GM18508 (cell line): ENCODE results near the gene PSD.
"Not testable (repeated sequence)": the region's sequence is repeated elsewhere in the genome, so short reads cannot be mapped to it uniquely, and the experiment has no call there.

Source experiments
- ATAC-seq: cut with Tn5 transposase; IDR thresholded peaks from one replicate; pipeline ENCODE4 v1.9.1; 2021; ENCODE audit warnings: moderate number of reproducible peaks; ENCODE audit not compliant: insufficient read depth, unreplicated experiment

PSD gene

DNA sequence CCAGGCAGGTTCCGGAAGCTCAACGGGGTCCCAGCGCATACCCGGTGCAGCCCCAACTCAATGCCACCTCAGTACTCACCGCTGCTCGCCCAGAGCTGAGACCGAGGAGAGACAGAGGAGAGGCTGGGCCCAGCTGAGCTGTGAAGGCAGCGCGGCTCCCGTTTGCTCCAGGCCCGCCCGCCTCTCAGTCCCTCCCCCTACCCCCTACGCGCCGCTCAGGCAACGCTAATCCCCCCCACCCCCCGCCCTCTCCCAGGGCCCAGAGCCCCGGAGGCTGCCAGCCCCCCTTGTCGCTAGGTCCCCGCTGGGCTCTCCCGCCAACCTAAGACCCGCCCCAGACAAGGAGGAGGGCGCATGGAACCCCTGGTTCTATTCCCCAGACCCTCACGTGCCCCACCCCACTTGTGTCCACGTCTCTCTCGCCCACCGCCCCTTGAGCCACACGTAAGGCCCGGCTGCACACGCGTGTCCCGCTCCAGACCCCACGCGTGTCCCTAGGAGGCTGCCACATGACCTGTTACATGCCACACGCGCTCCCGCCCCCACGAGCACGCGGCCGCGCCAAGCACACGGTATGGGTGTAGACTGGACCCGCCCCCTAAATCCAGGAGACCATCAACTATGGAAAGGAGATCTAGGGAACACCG, at the start of gene PSD:
TSS of gene PSD (minus strand) at position 164 of the 647 bp plus-strand sequence. CDS start 1,747 bp downstream, outside the sequence.
- ATAC-seq = no peak

DNA sequence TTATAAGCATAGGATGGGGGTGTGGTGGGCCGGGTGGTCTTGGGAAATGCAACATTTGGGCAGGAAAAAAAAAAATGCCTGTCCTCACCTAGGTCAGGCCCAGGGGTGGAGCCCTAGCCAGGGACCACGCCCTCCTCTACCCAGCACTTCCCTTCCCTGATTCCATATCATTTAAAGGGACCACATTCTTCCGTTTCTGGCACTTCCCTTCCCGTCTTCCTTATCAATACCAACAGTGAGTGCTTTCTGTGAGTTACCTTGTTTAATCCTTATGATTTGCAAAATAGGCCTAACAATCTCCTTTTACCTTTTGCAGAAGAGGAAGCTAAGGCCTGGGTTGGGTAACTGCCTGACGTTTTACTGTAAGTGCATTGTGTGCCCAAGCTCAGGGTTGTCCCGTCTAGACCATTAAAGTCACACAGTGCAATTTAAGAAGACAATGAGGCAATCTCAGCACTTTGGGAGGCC, 49.4 kb upstream of the PSD start:
- ATAC-seq = no peak

DNA sequence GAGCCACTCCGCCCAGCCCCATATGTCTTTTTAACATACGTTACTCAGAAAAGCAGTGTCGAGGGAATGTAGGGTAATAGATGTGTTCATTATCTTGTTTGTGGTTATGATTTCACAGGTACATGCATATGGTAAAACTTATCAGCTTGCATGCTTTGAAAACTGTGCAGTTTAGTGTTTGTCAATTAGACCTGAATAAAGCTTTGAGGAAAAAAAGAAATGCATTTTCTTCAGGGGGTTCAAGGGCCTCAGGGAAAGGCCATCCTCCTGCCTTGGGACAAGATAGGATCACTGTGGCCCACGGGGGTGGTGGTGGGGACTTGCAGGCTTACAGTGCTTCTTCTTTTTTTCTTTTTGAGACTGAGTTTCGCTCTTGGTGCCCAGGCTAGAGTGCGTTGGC, 48.7 kb upstream of the PSD start:
- ATAC-seq = no peak

DNA sequence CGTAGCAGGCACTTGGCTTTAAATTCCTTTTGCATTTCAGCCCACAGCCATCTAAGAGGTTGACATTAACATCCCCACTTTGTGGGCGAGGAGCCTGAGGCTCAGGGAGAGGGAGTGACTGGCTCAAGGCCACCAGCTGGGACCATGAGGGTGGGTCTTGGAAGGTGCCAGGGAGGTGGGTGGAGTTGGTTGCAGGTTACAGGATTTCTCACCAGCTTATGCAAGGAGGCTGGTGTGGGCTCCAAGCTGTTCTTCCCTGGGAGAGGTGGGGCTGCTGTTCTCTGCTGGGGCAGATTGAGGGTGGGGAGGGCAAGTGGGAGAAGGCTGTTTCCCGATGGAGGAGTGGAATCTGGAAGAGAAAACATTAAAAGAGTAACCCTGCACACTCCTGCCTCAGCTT, 46.9 kb upstream of the PSD start:
- ATAC-seq = no peak

DNA sequence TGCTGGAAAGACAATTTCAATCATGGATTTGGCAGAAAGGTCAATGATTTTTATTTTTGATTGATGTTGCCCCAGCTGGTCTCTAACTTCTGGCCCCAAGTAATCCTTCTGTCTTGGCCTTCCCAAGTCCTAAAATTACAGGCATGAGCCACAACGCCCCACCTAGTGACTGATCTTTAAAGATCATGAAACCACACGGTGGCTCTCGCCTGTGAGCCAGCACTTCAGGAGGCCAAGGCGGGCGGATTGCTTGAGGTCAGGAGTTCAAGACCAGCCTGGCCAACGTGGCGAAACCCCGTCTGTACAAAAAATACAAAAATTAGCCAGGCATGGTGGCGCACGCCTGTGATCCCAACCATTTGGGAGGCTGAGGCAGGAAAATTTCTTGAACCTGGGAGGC, 45.4 kb upstream of the PSD start:
- ATAC-seq = no peak

DNA sequence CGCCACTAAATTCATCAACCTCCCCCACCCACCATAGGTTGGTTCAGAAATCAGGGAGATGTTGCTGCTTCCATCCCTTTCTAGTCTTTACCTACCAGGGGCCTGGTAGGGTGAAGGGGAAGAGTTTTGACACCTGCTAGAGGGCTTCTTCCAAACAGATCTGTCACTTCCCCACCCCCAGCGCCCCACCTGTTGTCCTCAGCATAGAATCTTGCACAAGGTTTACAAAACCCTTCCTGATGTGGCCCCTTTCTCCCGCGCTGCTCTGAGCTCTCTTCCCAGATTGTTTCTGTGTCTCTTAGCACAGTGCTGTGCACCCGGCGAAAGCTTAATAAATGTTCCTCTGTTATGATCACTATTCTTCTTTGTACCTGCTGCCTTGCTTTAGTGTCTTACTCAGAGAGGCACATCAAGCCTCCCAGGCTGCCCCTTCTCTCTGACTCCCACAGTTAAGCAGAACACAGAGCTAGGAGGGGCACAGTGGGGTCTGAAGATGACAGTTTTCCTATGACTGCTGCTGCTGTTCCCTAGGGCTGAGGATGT, 44.0 kb upstream of the PSD start:
- ATAC-seq = no peak

DNA sequence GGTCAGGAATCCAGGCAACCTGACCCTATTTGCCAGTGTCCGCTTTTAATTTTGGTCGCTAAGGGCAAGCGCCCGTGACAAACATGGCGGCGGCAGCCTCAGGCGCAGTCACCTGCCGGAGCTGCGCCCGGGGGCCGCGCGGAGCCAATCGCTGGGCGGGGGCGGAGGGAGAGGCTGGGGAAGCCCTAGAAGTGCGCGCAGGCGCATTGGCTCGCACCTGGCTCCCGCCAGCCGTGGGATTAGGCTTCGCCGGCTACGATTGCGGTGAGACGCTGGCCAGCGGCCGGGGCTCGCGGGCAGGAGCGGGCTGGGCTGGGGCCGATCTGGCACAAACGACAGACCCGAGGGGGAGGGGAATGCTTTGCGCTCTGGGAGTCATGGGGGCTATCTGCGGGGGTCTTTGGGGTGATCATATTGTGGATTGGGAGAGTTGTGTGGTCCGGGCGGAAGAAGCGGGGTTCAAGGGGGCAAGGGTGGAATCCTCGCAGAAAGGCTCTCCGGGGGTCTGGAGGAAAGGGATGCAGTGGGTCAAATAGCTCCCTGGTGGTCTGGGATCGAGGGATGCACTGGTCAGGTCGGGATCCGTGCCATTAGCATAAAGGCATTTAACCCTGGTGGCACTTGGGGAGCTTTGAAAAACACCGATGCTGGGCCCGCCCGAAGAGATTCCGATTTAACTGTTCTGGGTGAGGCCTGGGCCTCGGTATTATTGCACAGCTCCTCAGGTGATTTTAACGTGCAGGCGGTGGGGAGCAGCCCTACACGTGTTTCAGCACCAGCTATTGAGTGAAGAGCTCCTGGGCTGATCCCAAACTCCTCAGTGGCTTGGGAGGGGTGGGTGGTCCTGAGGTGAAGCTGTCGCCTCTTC, 42.8 kb upstream of the PSD start:
- ATAC-seq = no peak

DNA sequence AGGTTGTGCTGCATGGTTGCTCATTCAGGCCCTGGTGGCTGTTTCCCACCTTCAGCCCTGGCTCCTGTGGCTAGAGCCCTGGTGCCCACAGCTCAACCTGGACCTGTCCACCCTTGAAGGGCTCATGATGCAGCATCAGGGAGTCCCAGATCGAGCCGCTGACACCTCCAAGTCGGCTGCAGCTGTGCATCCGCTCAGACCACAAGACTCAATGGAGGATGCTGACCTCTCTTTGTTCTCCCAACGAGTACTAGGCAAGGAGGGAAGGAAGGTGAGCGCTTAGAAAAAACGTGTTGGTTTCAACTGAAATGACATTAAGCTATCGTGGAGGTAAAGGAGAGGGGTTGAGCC, 42.2 kb upstream of the PSD start:
- no peak for ATAC-seq

DNA sequence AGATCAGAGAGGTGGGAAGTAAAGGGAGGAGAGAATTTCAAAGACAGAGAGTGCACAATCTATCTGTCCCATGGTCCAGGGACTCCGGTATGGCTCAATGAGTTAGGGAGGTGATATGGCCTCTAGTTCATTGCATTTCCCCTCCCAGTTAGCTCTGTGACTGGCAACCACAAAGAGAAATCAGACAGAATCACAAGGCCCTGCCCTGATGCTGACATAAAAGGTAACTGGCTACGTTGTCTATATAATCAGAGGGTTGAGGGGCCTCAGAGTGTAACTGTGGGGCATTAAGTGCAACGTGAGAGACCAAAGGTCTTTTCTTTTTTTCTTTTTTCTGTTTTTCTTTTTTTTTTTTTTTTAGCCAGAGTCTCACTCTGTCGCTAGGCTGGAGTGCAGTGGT, 40.1 kb upstream of the PSD start:
- ATAC-seq = no peak

DNA sequence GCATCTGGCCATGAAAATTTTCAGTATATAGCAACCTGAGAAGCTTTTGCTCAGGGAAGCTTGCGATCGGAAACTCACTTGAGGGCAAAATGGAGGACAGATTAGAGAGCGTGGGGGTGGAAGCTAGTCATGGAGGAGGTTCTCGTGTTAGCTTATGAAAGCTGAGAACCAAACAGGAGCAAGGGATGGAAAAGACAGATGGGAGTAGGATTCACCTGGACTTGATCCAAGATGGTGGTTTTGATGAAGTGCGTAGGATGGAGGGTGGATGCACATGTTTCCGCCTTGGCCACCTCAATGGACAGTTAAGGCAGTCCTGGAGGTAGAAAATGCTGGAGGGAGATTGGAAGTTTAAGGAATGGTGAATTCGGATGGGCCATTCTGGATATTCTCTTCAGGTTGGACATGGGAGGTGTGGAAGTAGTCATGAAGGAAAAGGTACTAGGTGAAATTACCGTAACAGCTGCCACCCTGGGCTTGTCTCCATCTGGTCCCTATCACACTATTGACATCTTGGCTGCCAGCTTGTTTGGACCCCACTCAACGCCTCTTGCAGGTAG, 39.1 kb upstream of the PSD start:
- no peak for ATAC-seq

DNA sequence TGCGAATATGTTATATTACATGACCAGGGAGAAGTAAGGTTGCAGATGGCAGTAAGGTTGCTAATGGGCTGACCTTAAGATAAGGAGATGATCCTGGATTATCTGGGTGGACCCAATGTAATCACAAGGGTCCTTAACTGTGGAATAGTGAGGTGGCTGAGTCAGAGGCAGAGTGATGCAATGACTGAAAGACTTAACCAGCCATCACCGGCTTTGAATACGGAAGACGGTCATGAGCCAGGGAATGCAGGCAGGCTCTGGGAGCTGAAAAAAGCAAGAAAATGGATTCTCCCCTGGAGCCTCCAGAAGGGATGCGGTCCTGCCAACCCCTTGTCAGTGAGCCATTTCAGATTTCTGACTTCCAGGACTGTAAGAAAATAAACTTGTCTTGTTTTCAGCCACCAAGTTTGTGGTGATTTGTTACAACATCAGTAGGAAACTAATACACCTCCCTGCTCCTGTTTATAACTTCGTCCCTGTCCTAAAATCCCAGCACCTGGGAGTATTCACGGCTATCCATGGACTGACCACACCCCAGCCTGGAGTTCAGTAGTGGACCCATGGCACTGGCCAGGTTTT, 37.4 kb upstream of the PSD start:
- no peak for ATAC-seq

DNA sequence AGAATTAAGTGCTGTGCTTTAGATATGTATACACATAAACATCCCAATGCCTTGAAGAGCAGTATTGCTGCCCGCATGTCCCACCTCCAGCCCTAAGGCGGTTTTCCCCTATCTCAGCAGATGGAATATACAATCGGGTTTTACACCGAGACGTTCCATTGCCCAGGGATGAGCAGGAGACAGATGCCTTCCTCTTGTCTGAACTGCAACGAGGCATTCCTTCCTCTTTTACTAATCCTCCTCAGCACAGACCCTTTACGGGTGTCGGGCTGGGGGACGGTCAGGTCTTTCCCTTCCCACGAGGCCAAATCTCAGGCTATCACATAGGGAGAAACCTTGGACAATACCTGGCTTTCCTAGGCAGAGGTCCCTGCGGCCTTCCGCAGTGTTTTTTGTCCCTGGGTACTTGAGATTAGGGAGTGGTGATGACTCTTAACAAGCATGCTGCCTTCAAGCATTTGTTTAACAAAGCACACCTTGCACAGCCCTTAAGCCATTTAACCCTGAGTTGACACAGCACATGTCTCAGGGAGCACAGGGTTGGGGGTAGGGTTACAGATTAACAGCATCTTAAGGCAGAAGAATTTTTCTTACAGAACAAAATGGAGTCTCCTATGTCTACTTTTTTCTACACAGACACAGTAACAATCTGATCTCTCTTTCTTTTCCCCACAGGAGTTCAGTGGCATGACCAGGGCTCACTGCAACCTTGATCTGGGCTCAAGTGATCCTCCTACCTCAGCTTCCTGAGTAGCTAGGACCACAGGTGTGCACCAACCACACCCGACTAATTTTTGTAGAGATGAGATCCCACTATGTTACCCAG, 36.3 kb upstream of the PSD start:
- not testable (repeated sequence) for ATAC-seq

DNA sequence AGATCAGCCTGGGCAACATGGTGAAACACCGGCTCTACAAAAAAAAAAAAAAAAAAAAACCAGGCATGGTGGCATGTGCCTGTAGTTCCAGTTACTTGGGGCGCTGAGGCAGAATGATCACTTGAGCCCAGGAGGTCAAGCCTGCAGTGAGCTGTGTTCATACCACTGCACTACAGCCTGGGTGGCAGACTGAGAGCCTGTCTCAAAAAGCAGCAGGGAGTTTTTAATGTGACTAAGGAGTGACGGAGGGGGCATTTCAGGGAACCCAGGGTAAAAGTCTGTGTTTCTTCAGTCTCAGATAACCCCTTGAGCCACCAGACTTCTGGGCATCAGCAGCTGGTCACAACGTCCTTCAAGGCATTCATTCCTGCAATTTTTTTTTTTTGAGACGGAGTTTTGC, 34.9 kb upstream of the PSD start:
- ATAC-seq = no peak

DNA sequence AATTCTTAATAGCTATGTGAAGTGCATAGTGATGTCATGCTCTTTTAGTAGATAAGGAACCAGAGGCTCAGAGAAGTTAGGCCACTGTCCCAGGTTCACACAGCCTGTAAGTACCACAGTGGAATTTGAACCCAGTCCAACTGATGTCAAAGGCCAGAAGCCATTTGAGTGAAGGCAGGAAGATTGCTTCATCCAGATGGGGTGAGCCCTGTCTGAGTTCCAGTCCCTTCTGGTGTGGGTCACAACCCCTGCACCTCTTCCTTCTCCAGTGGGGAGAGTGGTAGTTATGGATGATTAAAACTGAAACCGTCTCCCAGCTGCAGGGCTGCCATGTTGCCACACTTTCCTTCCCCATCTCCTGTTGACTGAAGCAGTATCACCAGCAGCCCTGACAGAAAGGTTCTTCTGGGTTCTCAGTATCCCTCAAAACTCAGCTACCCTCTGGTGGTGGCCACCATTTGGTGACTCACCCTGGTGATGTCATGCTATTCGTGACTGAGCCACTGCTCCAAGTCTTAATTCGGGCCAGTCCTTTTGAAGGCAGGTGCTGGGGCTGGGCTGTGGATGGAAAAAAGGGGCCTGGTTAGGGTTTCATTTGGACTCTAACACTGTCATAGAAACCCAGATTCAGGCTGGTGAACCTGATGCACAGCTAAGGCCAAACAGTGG, 34.2 kb upstream of the PSD start:
- no peak for ATAC-seq

DNA sequence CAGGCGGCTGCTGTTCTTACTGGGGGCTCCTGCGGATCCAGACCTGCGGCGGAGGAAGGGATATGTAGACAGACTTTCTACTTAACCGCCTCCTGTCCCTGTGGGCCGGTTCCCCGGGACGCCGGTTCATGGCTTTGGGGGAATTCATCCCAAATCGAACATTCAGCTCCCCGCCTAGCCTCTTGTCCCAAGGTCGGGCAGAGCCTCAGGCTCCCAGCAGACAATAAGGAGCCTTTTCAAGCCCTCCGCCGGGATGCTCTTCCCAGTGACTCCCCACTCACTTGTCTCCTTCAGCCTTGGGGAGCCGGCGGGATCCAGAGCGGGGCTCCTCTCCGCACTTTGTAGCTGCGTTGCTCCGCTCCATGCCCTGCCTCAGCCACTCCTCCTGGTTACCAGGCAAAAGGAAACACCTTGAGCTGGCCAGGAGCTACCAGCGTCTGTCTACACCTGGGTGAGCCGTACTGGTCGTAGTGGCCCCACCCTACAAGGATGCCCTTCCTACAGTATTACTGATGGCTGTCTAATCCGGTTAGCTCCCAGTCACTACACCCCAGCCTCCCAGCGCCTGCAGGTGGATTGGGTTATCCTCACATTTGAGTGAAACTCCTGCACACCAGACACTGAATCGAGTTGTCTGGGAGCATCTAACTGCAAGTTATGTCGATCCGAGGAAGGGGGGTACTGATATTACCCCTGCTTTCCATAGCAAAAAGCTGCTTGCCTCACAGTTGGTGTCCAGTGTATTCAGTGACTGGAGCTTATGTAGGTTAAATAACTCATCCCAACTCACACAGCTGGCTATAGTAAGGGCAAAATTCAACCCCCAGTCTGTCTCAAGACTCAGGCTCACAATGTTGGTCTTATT, 32.8 kb upstream of the PSD start, which contains the start of gene C10orf95:
TSS of gene C10orf95 (minus strand) at position 439 of the 865 bp plus-strand sequence. CDS start 450 bp downstream, outside the sequence.
- no peak for ATAC-seq

DNA sequence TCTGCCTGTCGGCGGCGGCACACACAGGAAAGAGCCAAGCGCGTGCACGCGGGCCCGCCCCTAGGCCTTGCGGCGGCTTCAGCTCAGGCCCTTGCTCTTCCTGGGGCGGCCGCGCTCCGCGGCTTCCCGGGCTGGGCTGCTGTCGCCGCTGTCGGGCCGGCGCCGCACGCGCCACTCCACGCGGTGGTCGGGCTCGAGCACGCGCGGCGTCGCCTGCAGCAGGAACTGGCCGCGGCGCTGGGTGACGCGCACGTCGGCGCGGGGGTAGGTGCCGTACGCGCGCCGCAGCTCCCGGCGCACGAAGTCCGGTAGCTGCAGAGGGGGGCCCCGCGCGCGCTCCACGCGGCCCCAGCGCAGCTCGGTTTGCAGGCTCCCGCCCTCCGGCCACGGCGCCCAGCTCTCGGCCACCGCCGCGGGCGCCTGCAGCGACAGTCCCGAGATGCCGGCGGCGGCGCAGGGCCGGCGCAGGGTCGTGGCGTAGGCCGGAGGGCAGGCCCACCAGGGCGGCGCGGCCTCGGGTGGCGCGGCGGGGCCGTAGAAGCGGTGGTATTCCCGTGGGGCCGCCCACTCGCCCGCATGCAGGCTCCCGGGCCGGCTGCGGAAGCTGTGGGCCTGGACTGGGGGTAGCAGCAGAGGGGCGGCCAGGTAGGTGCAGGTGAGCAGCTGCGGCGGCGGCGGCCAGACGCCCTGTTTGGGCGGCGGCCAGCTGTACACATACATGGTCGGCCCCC, 32.0 kb upstream of the PSD start:
- no peak for ATAC-seq

DNA sequence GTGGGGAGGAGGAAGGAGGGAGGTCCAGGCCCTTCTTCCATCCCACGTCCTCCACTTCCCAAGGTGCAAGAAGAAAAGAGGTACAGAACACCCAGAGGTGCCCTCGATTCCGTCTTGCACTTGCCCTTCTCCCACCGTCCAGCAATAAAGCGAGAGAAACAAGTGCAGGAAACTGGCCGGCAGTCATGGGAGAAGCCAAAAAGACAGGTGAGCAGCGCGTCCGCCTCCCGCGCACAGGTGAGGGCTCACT, 31.5 kb upstream of the PSD start:
- ATAC-seq = no peak
